Lower lobe of right lung (tissue), 2 donors: ENCODE data around the gene ABHD3. TPM values are rescaled to one million over a fixed set of nuclear protein-coding genes. Genes with fewer than 3 reads are reported as not detected.
"Not testable (repeated sequence)": the region's sequence is repeated elsewhere in the genome, so short reads cannot be mapped to it uniquely, and the experiment has no call there.

Source experiments
- ATAC-seq, 2 donors: fragments of 200-7000 bp; cut with Tn5 transposase; one replicate each; pipeline ENCODE4 v1.9.1; 2020 to 2022; ENCODE audit warnings: mild to moderate bottlenecking in 2 of 2, moderate library complexity in 2 of 2
- DNase-seq: peaks from one replicate; pipeline ENCODE4 v3.0.0-alpha.2; 2020
- H3K27ac ChIP-seq: fragments of 200-600 bp; one replicate; pipeline ENCODE4 v1.8.0; 2022
- H3K27me3 ChIP-seq: fragments of 200-600 bp; one replicate; pipeline ENCODE4 v1.8.0; 2022; ENCODE audit warnings: low read depth
- H3K36me3 ChIP-seq: fragments of 200-600 bp; one replicate; pipeline ENCODE4 v1.8.0; 2022; ENCODE audit warnings: mild to moderate bottlenecking
- H3K4me1 ChIP-seq: fragments of 200-600 bp; one replicate; pipeline ENCODE4 v1.8.0; 2022
- H3K4me3 ChIP-seq: fragments of 200-600 bp; one replicate; pipeline ENCODE4 v1.8.0; 2022; ENCODE audit warnings: mild to moderate bottlenecking
- H3K9me3 ChIP-seq: fragments of 200-600 bp; one replicate; pipeline ENCODE4 v1.8.0; 2022
- intact Hi-C: fragments of 100-400 bp; cut with DNase I; formaldehyde crosslinking; loops from one replicate; pipeline ENCODE4 v1.11.0; 2022
- total RNA-seq: library from RNA; stranded (reverse); fragmentation: NEBNext Ultra II Directional; extraction: Animal tissue kit (Norgen Biotek cat#: 25700); gene quantifications from one replicate; pipeline ENCODE4 v1.2.1, GENCODE V29; 2021
- TF ChIP-seq, protein P1 (sequence below): fragments of 200-600 bp; IDR thresholded peaks from one replicate; pipeline ENCODE4 v1.8.0; 2022; ENCODE audit warnings: antibody characterized with exemption, mild to moderate bottlenecking
- donor health status: DM: no; HTN: yes; CAD: no; lungs with severe emphysema.

Gene ABHD3
- total RNA-seq, 1 donor from 2014 or later = 32.0 TPM

DNA sequence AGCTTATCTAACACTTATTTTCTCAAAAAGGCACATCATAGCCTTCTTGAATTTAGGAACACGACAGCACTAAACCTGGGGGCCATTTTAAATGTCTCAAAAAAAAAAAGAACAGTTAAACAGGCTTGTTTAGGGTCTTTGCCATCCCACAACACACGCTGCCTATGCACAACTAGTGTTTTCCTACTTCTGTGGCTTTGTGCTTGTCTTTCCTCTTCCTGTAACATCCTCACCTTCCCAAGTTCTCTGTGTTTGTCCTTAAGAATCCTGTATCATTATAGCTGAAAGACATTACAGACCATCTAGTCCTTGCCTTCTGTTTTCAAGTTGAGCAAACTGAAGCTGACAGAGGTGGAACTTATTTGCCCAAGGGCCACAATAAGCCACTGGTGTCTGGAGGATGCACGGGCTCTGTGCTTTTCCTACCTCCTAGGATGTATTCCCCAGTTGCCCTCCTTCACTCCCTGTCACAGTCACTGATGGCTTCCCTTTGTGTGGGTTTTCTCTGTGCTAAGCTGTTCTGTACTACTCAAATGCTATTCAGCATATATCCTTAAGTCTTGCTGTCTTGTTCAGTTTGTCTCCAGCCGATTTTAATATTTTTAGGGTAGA is 69.9 kb downstream of the ABHD3 start:
- TF ChIP-seq, protein P1, sequence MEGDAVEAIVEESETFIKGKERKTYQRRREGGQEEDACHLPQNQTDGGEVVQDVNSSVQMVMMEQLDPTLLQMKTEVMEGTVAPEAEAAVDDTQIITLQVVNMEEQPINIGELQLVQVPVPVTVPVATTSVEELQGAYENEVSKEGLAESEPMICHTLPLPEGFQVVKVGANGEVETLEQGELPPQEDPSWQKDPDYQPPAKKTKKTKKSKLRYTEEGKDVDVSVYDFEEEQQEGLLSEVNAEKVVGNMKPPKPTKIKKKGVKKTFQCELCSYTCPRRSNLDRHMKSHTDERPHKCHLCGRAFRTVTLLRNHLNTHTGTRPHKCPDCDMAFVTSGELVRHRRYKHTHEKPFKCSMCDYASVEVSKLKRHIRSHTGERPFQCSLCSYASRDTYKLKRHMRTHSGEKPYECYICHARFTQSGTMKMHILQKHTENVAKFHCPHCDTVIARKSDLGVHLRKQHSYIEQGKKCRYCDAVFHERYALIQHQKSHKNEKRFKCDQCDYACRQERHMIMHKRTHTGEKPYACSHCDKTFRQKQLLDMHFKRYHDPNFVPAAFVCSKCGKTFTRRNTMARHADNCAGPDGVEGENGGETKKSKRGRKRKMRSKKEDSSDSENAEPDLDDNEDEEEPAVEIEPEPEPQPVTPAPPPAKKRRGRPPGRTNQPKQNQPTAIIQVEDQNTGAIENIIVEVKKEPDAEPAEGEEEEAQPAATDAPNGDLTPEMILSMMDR = no peak
- DNase-seq (no peak), ATAC-seq (no peak)
- Histone ChIP-seq H3K36me3 (peaks cover 26% of the 10 kb centered on the region), H3K27me3 (no peaks in the 10 kb centered on the region), H3K4me1 (no peaks in the 10 kb centered on the region), H3K9me3 (no peaks in the 10 kb centered on the region), H3K4me3 (no peak overlapping the region), H3K27ac (no peak overlapping the region)
- intact Hi-C loops = no loop called here

DNA sequence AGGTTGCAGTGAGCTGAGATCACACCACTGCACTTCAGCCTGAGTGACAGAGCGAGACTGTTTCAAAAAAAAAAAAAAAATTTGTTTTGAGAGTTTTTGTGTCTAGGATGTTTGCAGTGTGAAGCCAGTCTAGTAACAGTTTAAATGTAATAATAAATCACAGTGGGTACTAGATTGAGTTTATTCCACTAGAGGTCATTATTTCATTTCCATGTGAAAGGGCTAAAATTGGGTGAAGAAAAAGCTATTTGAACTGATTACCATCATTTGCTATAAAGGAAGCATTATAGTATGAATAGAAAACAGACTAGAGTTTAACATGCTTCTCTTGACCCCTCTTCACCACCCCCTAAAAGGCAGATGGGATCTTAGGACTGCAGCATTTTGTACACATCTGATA is 72.2 kb downstream of the ABHD3 start:
- no peaks in the 10 kb centered on the region for H3K27me3 ChIP-seq
- no peaks in the 10 kb centered on the region for H3K9me3 ChIP-seq
- H3K4me1 ChIP-seq = no peaks in the 10 kb centered on the region
- DNase-seq (no peak), ATAC-seq (no peak)
- TF ChIP-seq, protein P1 = no peak
- peaks cover 47% of the 10 kb centered on the region for H3K36me3 ChIP-seq
- H3K4me3 ChIP-seq = no peak overlapping the region
- H3K27ac ChIP-seq = no peak overlapping the region
- intact Hi-C loops = no loop called here

DNA sequence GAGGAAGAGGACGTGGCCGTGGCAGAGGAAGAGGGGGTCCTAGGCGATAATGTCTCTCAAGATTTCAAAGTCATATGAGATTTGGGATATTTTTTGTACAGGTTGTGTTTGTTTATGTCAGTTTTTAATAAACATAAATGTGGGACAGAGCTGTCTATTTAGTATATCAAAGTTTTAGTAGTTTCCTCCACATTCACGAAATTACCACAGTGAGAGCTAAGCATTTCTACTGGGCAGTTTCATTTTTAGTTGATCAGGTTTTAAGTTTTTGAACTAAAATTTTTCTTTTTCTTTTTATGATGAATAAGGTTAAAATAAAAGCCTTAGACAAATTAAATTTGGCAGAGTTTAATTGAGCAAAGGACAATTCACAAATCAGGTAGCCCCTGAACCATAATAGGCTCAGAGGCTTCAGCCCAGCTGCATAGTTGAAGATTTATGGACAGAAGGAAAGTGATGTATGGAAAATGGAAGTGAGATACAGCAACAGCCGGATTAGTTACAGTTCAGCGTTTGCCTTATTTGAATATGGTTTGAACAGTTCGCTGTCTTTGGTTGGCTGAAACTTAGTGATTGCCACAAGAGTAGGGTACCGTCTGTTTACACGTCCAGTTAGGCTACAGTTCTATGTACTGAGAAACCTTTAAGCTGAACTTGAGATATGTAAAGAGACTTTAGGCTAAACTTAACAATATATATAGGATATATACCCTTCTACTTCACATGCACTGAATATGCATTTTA is 75.3 kb downstream of the ABHD3 start:
- intact Hi-C loops = no loop called here
- TF ChIP-seq, protein P1 = no peak
- Histone ChIP-seq H3K36me3 (peaks cover 77% of the 10 kb centered on the region), H3K27ac (no peak overlapping the region), H3K4me1 (no peaks in the 10 kb centered on the region), H3K9me3 (no peaks in the 10 kb centered on the region), H3K27me3 (no peaks in the 10 kb centered on the region), H3K4me3 (no peak overlapping the region)
- DNase-seq = no peak
- ATAC-seq = no peak

DNA sequence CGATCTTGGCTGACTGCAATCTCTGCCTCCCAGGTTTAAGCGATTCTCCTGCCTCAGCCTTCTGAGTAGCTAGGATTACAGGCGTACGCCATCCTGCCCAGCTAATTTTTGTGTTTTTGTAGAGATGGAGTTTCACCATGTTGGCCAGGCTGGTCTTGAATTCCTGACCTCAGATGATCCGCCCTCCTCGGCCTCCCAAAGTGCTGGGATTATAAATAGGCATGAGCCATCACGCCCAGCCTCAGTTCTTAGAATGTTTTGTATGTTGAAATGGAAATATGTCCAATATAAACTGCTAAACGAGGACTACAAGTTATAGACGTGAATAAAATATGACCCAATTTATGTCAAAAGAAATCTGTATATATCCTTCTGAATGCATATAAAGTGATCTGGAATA is 82.9 kb downstream of the ABHD3 start:
- H3K4me3 ChIP-seq, intact Hi-C loops, H3K4me1 ChIP-seq, ATAC-seq, H3K27ac ChIP-seq, DNase-seq, H3K9me3 ChIP-seq, H3K27me3 ChIP-seq: not testable (repeated sequence)
- peaks cover 64% of the 10 kb centered on the region for H3K36me3 ChIP-seq

DNA sequence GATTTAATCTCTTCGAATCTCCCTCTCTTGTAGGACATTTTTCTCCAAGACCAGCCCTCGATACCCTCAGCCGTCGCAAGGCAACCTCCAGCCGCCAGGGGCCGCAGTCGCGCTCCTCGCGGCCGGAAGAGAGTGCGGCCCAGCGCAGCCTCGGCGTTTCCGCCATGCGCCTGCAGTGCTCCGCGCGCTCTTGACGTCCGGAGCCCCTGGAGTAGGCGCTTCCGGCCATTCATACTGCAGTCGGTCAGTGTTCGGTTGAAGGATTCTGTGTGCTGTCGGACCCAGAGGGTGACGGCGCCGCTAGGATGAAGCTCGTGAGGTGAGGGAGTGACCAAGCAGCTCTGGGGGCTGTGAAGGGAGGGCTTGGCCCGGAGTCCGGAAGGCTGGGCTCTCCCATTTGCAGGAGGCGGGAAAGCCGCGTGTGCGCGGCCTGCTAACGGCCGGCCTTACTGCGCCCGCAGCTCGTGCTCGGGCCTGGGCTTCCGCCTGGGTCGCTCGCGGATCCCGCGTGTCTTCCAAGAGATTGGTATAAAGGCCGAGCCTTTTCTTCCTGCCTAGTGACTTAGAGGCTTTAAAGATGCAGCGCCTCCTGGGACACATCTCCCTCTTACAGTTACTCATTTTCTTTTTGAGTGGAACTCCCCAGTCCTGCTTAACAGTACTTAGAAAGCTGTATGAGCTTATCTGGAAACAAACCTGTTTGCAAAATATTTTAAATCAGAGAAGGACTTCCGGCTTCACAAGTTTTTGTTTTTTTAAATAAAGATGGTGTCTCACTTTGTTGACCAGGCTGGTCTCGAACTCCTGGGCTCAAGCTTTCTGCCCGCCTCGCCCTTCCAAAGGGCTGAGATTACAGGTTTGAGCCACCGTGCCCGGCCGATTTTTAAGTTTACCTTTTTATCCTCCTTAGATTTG is 92.2 kb downstream of the ABHD3 start, which contains the start of gene SNRPD1:
Gene SNRPD1, plus strand, starts transcription at position 190 of the 915 bp plus-strand sequence. Its CDS starts 116 bp downstream, at position 306.
- Histone ChIP-seq H3K27me3 (no peaks in the 10 kb centered on the region), H3K4me1 (peaks cover 18% of the 10 kb centered on the region), H3K4me3 (peak within 1 kb of the TSS; percentile 79), H3K36me3 (peaks cover 6% of the 10 kb centered on the region), H3K9me3 (no peaks in the 10 kb centered on the region), H3K27ac (peak within 1 kb of the TSS; percentile 86)
- intact Hi-C loops = no loop called here
- peak; percentile 100 for ATAC-seq
- TF ChIP-seq, protein P1 = peak; percentile 98
- DNase-seq = peak; percentile 95

DNA sequence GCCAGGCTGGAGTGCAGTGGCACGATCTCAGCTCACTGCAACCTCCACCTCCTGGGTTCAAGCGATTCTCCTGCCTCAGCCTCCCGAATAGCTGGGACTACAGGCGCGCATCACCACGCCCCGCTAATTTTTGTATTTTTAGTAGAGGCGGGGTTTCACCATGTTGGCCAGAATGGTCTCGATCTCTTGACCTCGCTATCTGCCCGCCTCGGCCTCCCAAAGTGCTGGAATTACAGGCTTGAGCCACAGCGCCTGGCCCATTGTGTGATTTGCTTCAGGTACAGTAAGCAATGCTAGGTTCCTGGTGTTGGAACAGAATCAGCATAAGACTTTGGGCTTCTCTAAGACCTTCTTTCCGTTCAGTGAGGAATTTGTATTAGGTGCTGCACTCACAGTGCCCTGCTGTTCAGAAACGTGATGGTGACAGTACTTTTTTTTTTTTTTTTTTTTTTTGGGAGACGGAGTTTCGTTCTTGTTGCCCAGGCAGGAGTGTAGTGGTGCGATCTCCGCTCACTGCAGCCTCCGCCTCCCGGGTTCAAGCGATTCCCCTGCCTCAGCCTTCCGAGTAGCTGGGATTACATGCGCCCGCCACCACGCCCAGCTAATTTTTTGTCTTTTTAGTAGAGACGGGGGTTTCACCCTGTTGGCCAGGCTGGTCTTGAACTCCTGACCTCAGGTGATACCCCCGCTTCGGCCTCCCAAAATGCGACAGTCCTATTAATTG is 93.0 kb downstream of the ABHD3 start:
- H3K9me3 ChIP-seq, H3K27me3 ChIP-seq, ATAC-seq, intact Hi-C loops, H3K36me3 ChIP-seq, DNase-seq: not testable (repeated sequence)
- Histone ChIP-seq H3K4me3 (peak overlapping the region; percentile 79), H3K4me1 (peaks cover 18% of the 10 kb centered on the region), H3K27ac (peak overlapping the region; percentile 86)
